Neural progenitor cell (in vitro differentiated cells): Measurements from ENCODE around the gene CATSPERZ. TPM values are rescaled to one million over a fixed set of nuclear protein-coding genes. Genes with fewer than 3 reads are reported as not detected.

Experiments
- DNase-seq: peaks from one replicate; pipeline ENCODE4 v3.0.0-alpha.2; 2016; ENCODE audit warnings: low spot score
- H2AFZ ChIP-seq: fragments of 200-600 bp; sonication (generic); replicated peaks from 2 replicates; pipeline ENCODE4 v1.6.1; 2016; ENCODE audit warnings: antibody characterized with exemption
- H3F3A ChIP-seq: fragments of 200-600 bp; sonication (generic); 2 replicates; pipeline ENCODE4 v1.6.1; 2016; ENCODE audit warnings: antibody characterized with exemption, low read depth
- H3K27ac ChIP-seq: fragments of 200-600 bp; sonication (generic); 2 replicates; pipeline ENCODE4 v1.5.1; 2016; ENCODE audit warnings: mild to moderate bottlenecking
- H3K27me3 ChIP-seq: fragments of 200-600 bp; sonication (generic); 2 replicates; pipeline ENCODE4 v1.6.1; 2016; ENCODE audit warnings: mild to moderate bottlenecking, moderate library complexity
- H3K36me3 ChIP-seq: fragments of 200-600 bp; sonication (generic); 2 replicates; pipeline ENCODE4 v1.5.1; 2016
- H3K4me1 ChIP-seq: fragments of 200-600 bp; sonication (generic); 2 replicates; pipeline ENCODE4 v1.6.1; 2016; ENCODE audit warnings: mixed run types
- H3K4me2 ChIP-seq: fragments of 200-600 bp; sonication (generic); 2 replicates; pipeline ENCODE4 v1.6.1; 2016
- H3K4me3 ChIP-seq: fragments of 200-600 bp; sonication (generic); 2 replicates; pipeline ENCODE4 v1.5.1; 2016
- H3K79me2 ChIP-seq: fragments of 200-600 bp; sonication (generic); 2 replicates; pipeline ENCODE4 v1.6.1; 2016; ENCODE audit warnings: low read depth
- H3K9ac ChIP-seq: fragments of 200-600 bp; sonication (generic); 2 replicates; pipeline ENCODE4 v1.6.1; 2016
- H3K9me3 ChIP-seq: fragments of 200-600 bp; sonication (generic); 2 replicates; pipeline ENCODE4 v1.5.1; 2016; ENCODE audit warnings: low read depth
- H4K20me1 ChIP-seq: fragments of 200-600 bp; sonication (generic); 2 replicates; pipeline ENCODE4 v1.6.1; 2016; ENCODE audit warnings: low read depth
- H3K27ac Mint-ChIP-seq: 3 replicates; pipeline ENCODE4 v1.8.0; 2021; ENCODE audit warnings: mixed read lengths
- H3K27me3 Mint-ChIP-seq: 2 replicates; pipeline ENCODE4 v1.8.0; 2022; ENCODE audit warnings: low read depth, mild to moderate bottlenecking, inconsistent platforms, moderate library complexity, mixed read lengths; ENCODE audit not compliant: insufficient read depth
- H3K36me3 Mint-ChIP-seq: 3 replicates; pipeline ENCODE4 v1.8.0; 2021; ENCODE audit warnings: mixed read lengths
- H3K4me1 Mint-ChIP-seq: 3 replicates; pipeline ENCODE4 v1.8.0; 2021; ENCODE audit warnings: mixed read lengths
- H3K4me3 Mint-ChIP-seq: 3 replicates; pipeline ENCODE4 v1.8.0; 2021; ENCODE audit warnings: mild to moderate bottlenecking, moderate library complexity, mixed read lengths
- H3K9me3 Mint-ChIP-seq: 3 replicates; pipeline ENCODE4 v1.8.0; 2020; ENCODE audit warnings: mixed read lengths
- EZH2 ChIP-seq: fragments of 200-600 bp; sonication (generic); IDR thresholded peaks from 2 replicates; pipeline ENCODE4 v1.6.1; 2017; ENCODE audit warnings: antibody characterized with exemption, mild to moderate bottlenecking, moderate library complexity
- EZH2phosphoT487 ChIP-seq: fragments of 200-600 bp; sonication (generic); IDR thresholded peaks from 2 replicates; pipeline ENCODE4 v1.6.1; 2017; ENCODE audit warnings: antibody characterized with exemption
- total RNA-seq: library from RNA; depleted of rRNA; stranded (reverse); fragments of >200 nt; gene quantifications from 2 replicates; pipeline ENCODE4 v1.2.3, GENCODE V29; 2015; ENCODE audit warnings: low replicate concordance
- TF ChIP-seq, protein P1 (sequence below): fragments of 200-600 bp; sonication (generic); IDR thresholded peaks from 2 replicates; pipeline ENCODE4 v1.5.1; 2017; ENCODE audit warnings: antibody characterized with exemption, mild to moderate bottlenecking

The CATSPERZ gene
- total RNA-seq, 1 donor from 2014 or later: not detected

DNA sequence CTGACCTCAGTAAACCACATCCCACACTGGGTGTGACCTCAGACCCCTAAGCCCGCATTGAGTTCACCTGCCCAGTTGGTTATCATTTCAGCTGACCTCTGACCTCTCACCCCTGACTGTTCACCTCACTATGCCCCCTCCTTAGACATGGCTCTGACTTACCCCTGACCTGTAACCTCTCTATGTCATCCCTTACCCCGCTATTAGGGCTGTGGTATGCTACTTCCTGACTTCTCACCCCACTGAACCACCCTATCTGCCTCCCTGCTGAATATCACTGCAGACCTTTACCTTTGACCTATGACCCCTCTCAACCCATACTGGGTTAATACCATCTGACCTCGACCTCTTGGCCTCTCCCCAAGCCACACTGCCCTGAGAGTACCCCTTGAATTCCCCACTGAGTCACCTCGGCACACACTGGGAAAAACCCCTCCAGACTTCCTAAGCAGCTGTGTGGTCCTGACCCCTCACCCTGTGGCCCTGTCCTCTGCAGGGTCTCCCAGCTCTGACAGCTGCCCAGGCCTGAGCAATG is 40.6 kb upstream of the CATSPERZ start:
- no peak overlapping the region for H3K27ac ChIP-seq
- no peaks in the 10 kb centered on the region for H3K36me3 ChIP-seq
- DNase-seq: no peak
- no peaks in the 10 kb centered on the region for H3K9me3 Mint-ChIP-seq
- H3K27ac Mint-ChIP-seq: no peak overlapping the region
- no peak overlapping the region for H2AFZ ChIP-seq
- TF ChIP-seq EZH2 (no peak), EZH2phosphoT487 (no peak)
- TF ChIP-seq, protein P1, sequence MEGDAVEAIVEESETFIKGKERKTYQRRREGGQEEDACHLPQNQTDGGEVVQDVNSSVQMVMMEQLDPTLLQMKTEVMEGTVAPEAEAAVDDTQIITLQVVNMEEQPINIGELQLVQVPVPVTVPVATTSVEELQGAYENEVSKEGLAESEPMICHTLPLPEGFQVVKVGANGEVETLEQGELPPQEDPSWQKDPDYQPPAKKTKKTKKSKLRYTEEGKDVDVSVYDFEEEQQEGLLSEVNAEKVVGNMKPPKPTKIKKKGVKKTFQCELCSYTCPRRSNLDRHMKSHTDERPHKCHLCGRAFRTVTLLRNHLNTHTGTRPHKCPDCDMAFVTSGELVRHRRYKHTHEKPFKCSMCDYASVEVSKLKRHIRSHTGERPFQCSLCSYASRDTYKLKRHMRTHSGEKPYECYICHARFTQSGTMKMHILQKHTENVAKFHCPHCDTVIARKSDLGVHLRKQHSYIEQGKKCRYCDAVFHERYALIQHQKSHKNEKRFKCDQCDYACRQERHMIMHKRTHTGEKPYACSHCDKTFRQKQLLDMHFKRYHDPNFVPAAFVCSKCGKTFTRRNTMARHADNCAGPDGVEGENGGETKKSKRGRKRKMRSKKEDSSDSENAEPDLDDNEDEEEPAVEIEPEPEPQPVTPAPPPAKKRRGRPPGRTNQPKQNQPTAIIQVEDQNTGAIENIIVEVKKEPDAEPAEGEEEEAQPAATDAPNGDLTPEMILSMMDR: no peak
- H3K9me3 ChIP-seq: no peaks in the 10 kb centered on the region
- no peak overlapping the region for H3K4me2 ChIP-seq
- H3K36me3 Mint-ChIP-seq: peaks cover 19% of the 10 kb centered on the region
- peak overlapping the region; percentile 51 for H3K4me3 Mint-ChIP-seq
- no peaks in the 10 kb centered on the region for H4K20me1 ChIP-seq
- no peak overlapping the region for H3K9ac ChIP-seq
- no peaks in the 10 kb centered on the region for H3K27me3 ChIP-seq
- no peaks in the 10 kb centered on the region for H3K4me1 ChIP-seq
- no peaks in the 10 kb centered on the region for H3F3A ChIP-seq
- peaks cover 3% of the 10 kb centered on the region for H3K4me1 Mint-ChIP-seq
- peaks cover 10% of the 10 kb centered on the region for H3K27me3 Mint-ChIP-seq
- H3K79me2 ChIP-seq: no peaks in the 10 kb centered on the region
- H3K4me3 ChIP-seq: no peak overlapping the region

DNA sequence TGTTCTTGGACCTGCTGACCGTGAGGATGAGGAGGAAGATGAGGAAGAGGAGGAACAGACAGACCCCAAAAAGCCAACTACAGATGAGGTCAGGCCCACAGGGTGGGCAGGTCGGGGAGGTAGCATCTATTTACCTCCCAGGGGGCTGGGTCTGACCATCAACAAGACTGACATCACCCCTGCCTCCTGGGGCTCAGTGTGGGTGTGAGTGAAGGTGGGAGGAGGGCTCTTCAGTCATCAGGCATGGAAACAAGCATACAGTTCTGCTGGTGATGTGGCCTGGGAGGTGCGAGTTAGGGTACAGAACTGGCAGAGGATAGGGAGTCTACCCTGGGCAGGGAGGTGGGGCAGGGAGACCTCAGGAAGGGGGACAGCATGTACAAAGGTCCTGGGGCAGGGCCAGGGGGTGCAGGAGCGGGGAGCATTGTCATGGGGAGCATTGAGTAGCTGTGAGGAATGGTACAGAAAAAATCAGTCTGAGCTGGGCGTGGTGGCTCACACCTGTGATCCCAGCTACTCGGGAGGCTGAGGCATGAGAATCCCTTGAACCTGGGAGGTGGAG is 39.9 kb upstream of the CATSPERZ start:
- Histone ChIP-seq H3K79me2 (no peaks in the 10 kb centered on the region), H3K27ac (no peak overlapping the region), H3K4me1 (no peaks in the 10 kb centered on the region), H4K20me1 (no peaks in the 10 kb centered on the region), H3K36me3 (no peaks in the 10 kb centered on the region), H3K27me3 (no peaks in the 10 kb centered on the region), H2AFZ (no peak overlapping the region), H3K4me3 (no peak overlapping the region), H3K4me2 (no peak overlapping the region), H3K9me3 (no peaks in the 10 kb centered on the region), H3F3A (no peaks in the 10 kb centered on the region), H3K9ac (no peak overlapping the region)
- Mint-ChIP-seq H3K36me3 (peaks cover 19% of the 10 kb centered on the region), H3K9me3 (no peaks in the 10 kb centered on the region), H3K27ac (no peak overlapping the region), H3K27me3 (peaks cover 10% of the 10 kb centered on the region), H3K4me3 (no peak overlapping the region), H3K4me1 (peaks cover 3% of the 10 kb centered on the region)
- TF ChIP-seq, protein P1: no peak
- TF ChIP-seq EZH2phosphoT487 (no peak), EZH2 (no peak)
- DNase-seq: no peak

DNA sequence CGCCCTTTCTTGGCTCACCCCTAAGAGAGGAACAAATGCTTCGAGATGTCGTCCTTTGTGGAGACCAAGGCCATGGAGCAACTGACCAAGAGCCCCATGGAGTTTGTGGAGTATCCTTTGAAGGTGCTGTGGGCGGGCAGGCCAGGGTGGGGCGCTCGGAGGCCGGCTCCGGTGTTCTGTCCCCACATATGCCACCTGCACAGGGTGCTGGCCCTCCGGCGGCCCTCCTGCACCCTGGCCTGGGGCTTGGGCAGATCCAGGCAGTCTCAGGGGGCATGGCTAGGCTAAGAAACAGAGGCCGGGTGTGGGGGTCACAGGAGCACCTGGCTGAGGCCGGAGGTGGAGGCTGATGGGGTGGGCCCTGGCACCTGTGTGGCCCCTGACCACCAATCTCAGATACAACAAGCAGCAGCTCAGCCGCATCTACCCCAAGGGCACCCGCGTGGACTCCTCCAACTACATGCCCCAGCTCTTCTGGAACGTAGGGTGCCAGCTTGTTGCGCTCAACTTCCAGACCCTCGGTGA is 38.5 kb upstream of the CATSPERZ start:
- Histone ChIP-seq H3K4me1 (no peaks in the 10 kb centered on the region), H2AFZ (no peak overlapping the region), H3K9me3 (no peaks in the 10 kb centered on the region), H3F3A (no peaks in the 10 kb centered on the region), H3K4me3 (no peak overlapping the region), H3K27ac (no peak overlapping the region), H3K27me3 (no peaks in the 10 kb centered on the region), H4K20me1 (no peaks in the 10 kb centered on the region), H3K36me3 (no peaks in the 10 kb centered on the region), H3K79me2 (no peaks in the 10 kb centered on the region), H3K9ac (no peak overlapping the region), H3K4me2 (no peak overlapping the region)
- no peak for TF ChIP-seq EZH2phosphoT487
- no peak for TF ChIP-seq EZH2
- TF ChIP-seq, protein P1: no peak
- no peak overlapping the region for H3K27ac Mint-ChIP-seq
- peaks cover 3% of the 10 kb centered on the region for H3K4me1 Mint-ChIP-seq
- no peaks in the 10 kb centered on the region for H3K9me3 Mint-ChIP-seq
- no peak overlapping the region for H3K4me3 Mint-ChIP-seq
- peaks cover 21% of the 10 kb centered on the region for H3K36me3 Mint-ChIP-seq
- peaks cover 12% of the 10 kb centered on the region for H3K27me3 Mint-ChIP-seq
- no peak for DNase-seq
